Type B pancreatic cell (in vitro differentiated cells): Measurements from ENCODE around the gene GLYAT. TPM values are rescaled to one million over a fixed set of nuclear protein-coding genes. Genes with fewer than 3 reads are reported as not detected.

Experiments
- DNase-seq: peaks from one replicate; pipeline ENCODE4 v3.0.0; 2021; ENCODE audit warnings: mixed read lengths; ENCODE audit not compliant: unreplicated experiment; ENCODE audit errors: extremely low spot score
- H3K27ac Mint-ChIP-seq: 2 replicates; pipeline ENCODE4 v1.8.0; 2021; ENCODE audit warnings: mild to moderate bottlenecking, mixed read lengths
- H3K27me3 Mint-ChIP-seq: 2 replicates; pipeline ENCODE4 v1.8.0; 2021; ENCODE audit warnings: mixed read lengths
- H3K36me3 Mint-ChIP-seq: 2 replicates; pipeline ENCODE4 v1.8.0; 2021; ENCODE audit warnings: mixed read lengths
- H3K4me1 Mint-ChIP-seq: one replicate; pipeline ENCODE4 v1.8.0; 2021; ENCODE audit warnings: mixed read lengths; ENCODE audit not compliant: unreplicated experiment
- H3K4me3 Mint-ChIP-seq: 2 replicates; pipeline ENCODE4 v1.8.0; 2021; ENCODE audit warnings: mild to moderate bottlenecking, mixed read lengths
- H3K9me3 Mint-ChIP-seq: 2 replicates; pipeline ENCODE4 v1.8.0; 2021; ENCODE audit warnings: mixed read lengths
- CTCF ChIP-seq: fragments of 200-600 bp; sonication (generic); conservative IDR thresholded peaks from 2 replicates; pipeline ENCODE4 v1.5.0; 2021; ENCODE audit warnings: antibody characterized with exemption, mild to moderate bottlenecking
- total RNA-seq: library from RNA; stranded (reverse); gene quantifications from 2 replicates; pipeline ENCODE4 v1.2.1, GENCODE V29; 2021; ENCODE audit warnings: low replicate concordance

GLYAT gene
- total RNA-seq, 1 donor from 2014 or later, result 1.6 TPM

GRCh38 chr11:58770166-58770565, 38.4 kb upstream of the GLYAT start:
- Mint-ChIP-seq H3K27me3 (no peaks in the 10 kb centered on the region), H3K4me1 (no peaks in the 10 kb centered on the region), H3K36me3 (no peaks in the 10 kb centered on the region), H3K27ac (no peak overlapping the region), H3K4me3 (no peak overlapping the region), H3K9me3 (no peaks in the 10 kb centered on the region)
- TF ChIP-seq CTCF, result no peak
- no peak for DNase-seq

- Mint-ChIP-seq H3K4me1 (no peaks in the 10 kb centered on the region), H3K27ac (no peak overlapping the region), H3K36me3 (no peaks in the 10 kb centered on the region), H3K4me3 (no peak overlapping the region), H3K9me3 (no peaks in the 10 kb centered on the region), H3K27me3 (no peaks in the 10 kb centered on the region)
- DNase-seq, result no peak
- TF ChIP-seq CTCF, result no peak
Measured at GRCh38 chr11:58769308-58769707, 37.6 kb upstream of the GLYAT start.

- Mint-ChIP-seq H3K4me3 (no peak overlapping the region), H3K27ac (no peak overlapping the region), H3K36me3 (no peaks in the 10 kb centered on the region), H3K27me3 (no peaks in the 10 kb centered on the region), H3K9me3 (no peaks in the 10 kb centered on the region), H3K4me1 (no peaks in the 10 kb centered on the region)
- TF ChIP-seq CTCF, result no peak
- no peak for DNase-seq
Measured at GRCh38 chr11:58768137-58768536, 36.4 kb upstream of the GLYAT start.

GRCh38 chr11:58765078-58765477, 33.3 kb upstream of the GLYAT start:
- no peak overlapping the region for H3K4me3 Mint-ChIP-seq
- TF ChIP-seq CTCF, result no peak
- no peaks in the 10 kb centered on the region for H3K9me3 Mint-ChIP-seq
- H3K27me3 Mint-ChIP-seq, result no peaks in the 10 kb centered on the region
- no peak for DNase-seq
- no peak overlapping the region for H3K27ac Mint-ChIP-seq
- H3K36me3 Mint-ChIP-seq, result no peaks in the 10 kb centered on the region
- H3K4me1 Mint-ChIP-seq, result no peaks in the 10 kb centered on the region

- no peak for TF ChIP-seq CTCF
- Mint-ChIP-seq H3K27me3 (no peaks in the 10 kb centered on the region), H3K9me3 (no peaks in the 10 kb centered on the region), H3K36me3 (no peaks in the 10 kb centered on the region), H3K4me1 (no peaks in the 10 kb centered on the region), H3K4me3 (no peak overlapping the region), H3K27ac (no peak overlapping the region)
- no peak for DNase-seq
Measured at GRCh38 chr11:58763120-58763490, 31.4 kb upstream of the GLYAT start.
